ENCODE measurements around the gene OR10H1.

- TF ChIP-seq, protein P1, sequence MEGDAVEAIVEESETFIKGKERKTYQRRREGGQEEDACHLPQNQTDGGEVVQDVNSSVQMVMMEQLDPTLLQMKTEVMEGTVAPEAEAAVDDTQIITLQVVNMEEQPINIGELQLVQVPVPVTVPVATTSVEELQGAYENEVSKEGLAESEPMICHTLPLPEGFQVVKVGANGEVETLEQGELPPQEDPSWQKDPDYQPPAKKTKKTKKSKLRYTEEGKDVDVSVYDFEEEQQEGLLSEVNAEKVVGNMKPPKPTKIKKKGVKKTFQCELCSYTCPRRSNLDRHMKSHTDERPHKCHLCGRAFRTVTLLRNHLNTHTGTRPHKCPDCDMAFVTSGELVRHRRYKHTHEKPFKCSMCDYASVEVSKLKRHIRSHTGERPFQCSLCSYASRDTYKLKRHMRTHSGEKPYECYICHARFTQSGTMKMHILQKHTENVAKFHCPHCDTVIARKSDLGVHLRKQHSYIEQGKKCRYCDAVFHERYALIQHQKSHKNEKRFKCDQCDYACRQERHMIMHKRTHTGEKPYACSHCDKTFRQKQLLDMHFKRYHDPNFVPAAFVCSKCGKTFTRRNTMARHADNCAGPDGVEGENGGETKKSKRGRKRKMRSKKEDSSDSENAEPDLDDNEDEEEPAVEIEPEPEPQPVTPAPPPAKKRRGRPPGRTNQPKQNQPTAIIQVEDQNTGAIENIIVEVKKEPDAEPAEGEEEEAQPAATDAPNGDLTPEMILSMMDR (IDR thresholded peaks at IDR 0.05): no peak
- TF ChIP-seq POLR2A (IDR thresholded peaks at IDR 0.05) (no peak), POLR2AphosphoS5 (IDR thresholded peaks at IDR 0.05) (no peak), EP300 (IDR thresholded peaks at IDR 0.05) (no peak)
Measured at GRCh38 chr19:15864824-15865223, 49.4 kb upstream of the OR10H1 start.
